Endodermal cell (in vitro differentiated cells): Measurements from ENCODE around the gene NOS1AP. TPM values are rescaled to one million over a fixed set of nuclear protein-coding genes. Genes with fewer than 3 reads are reported as not detected.

Source experiments
- DNase-seq: peaks from one replicate; pipeline ENCODE4 v3.0.0-alpha.2; 2017
- H3K27ac ChIP-seq: 2 replicates; pipeline ENCODE4 v1.5.1; 2013; ENCODE audit warnings: mild to moderate bottlenecking, low read depth, low read length, moderate library complexity
- H3K27me3 ChIP-seq: 2 replicates; pipeline ENCODE4 v1.6.1; 2013; ENCODE audit warnings: mild to moderate bottlenecking, low read length, moderate library complexity; ENCODE audit not compliant: insufficient read depth, control insufficient read depth, poor library complexity, severe bottlenecking
- H3K36me3 ChIP-seq: 2 replicates; pipeline ENCODE4 v1.7.0; 2013; ENCODE audit warnings: mild to moderate bottlenecking, low read length, moderate library complexity; ENCODE audit not compliant: control insufficient read depth, insufficient read depth
- H3K4me1 ChIP-seq: one replicate; pipeline ENCODE4 v1.7.0; 2013; ENCODE audit warnings: low read length; ENCODE audit not compliant: control insufficient read depth, insufficient read depth
- H3K4me3 ChIP-seq: 2 replicates; pipeline ENCODE4 v1.5.1; 2013; ENCODE audit warnings: mild to moderate bottlenecking, low read length, moderate library complexity
- H3K9ac ChIP-seq: 2 replicates; pipeline ENCODE4 v1.6.1; 2013; ENCODE audit warnings: mild to moderate bottlenecking, low read length, moderate library complexity; ENCODE audit not compliant: poor library complexity, severe bottlenecking; ENCODE audit errors: extremely low read depth
- H3K9me3 ChIP-seq: 2 replicates; pipeline ENCODE4 v1.6.1; 2013; ENCODE audit warnings: mild to moderate bottlenecking, low read length, moderate library complexity; ENCODE audit not compliant: control insufficient read depth
- H3K27ac Mint-ChIP-seq: 2 replicates; pipeline ENCODE4 v1.8.0; 2020; ENCODE audit warnings: mixed read lengths
- H3K27me3 Mint-ChIP-seq: 2 replicates; pipeline ENCODE4 v1.8.0; 2021; ENCODE audit warnings: mild to moderate bottlenecking, mixed read lengths; ENCODE audit not compliant: insufficient read depth
- H3K36me3 Mint-ChIP-seq: 2 replicates; pipeline ENCODE4 v1.8.0; 2020; ENCODE audit warnings: low read depth, mixed read lengths
- H3K4me1 Mint-ChIP-seq: 2 replicates; pipeline ENCODE4 v1.8.0; 2020; ENCODE audit warnings: mixed read lengths
- H3K4me3 Mint-ChIP-seq: 2 replicates; pipeline ENCODE4 v1.8.0; 2020; ENCODE audit warnings: mild to moderate bottlenecking, moderate library complexity, mixed read lengths
- H3K9me3 Mint-ChIP-seq: 2 replicates; pipeline ENCODE4 v1.8.0; 2020; ENCODE audit warnings: mild to moderate bottlenecking, mixed read lengths
- CTCF ChIP-seq: fragments of 200-600 bp; sonication (generic); conservative IDR thresholded peaks from 2 replicates; pipeline ENCODE4 v1.5.0; 2021; ENCODE audit warnings: antibody characterized with exemption, mild to moderate bottlenecking
- WGBS, 2 experiments: methylation state at CpG; one replicate each; pipeline versions ENCODE4 v1.1.5 to v1.1.7; 2013; ENCODE audit warnings: missing lambda C conversion rate in 2 of 2, mixed read lengths in 1 of 2; ENCODE audit not compliant: insufficient coverage in 1 of 2, insufficient read length in 1 of 2; 5-methylcytosine and 5-hydroxymethylcytosine counted together
- total RNA-seq, 2 donors: library from RNA; stranded (reverse); fragmentation: NEBNext Ultra II Directional in 1 of 2; extraction: Animal tissue kit (Norgen Biotek cat#: 25700) in 1 of 2; gene quantifications; 2 replicates in 1 of 2; 3 replicates in 1 of 2; pipeline ENCODE4 v1.2.1, GENCODE V29; 2021

NOS1AP gene
- total RNA-seq, 2 donors from 2014 or later: 4.8 to 5.9 TPM

DNA sequence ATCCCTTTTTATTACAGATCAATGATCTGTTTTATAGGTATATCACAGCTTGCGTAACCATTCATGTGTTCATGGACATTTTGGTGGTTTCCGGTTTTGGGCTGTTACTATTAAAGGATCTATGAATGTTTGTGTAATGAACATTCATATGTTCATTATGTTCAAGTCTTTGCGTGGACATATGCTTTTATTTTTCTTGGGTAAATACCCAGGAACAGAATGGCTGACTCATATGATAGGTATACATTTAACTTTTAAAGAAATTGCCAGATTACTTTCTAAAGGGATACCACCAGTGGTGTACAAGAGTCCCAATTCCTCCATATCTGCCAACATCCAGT, 233.5 kb downstream of the NOS1AP start:
- peaks cover 4% of the 10 kb centered on the region for H3K36me3 Mint-ChIP-seq
- no peaks in the 10 kb centered on the region for H3K36me3 ChIP-seq
- no peak overlapping the region for H3K4me3 ChIP-seq
- no peak overlapping the region for H3K27ac Mint-ChIP-seq
- no peaks in the 10 kb centered on the region for H3K27me3 Mint-ChIP-seq
- no peak overlapping the region for H3K4me3 Mint-ChIP-seq
- WGBS, 2 experiments: 99% methylated on average over 3 of the region's 3 CpGs; no CpG with 5 or more reads in 1 of the 2 experiments
- H3K4me1 Mint-ChIP-seq: peaks cover 21% of the 10 kb centered on the region
- no peak overlapping the region for H3K9ac ChIP-seq
- TF ChIP-seq CTCF: no peak
- H3K27ac ChIP-seq: no peak overlapping the region
- no peaks in the 10 kb centered on the region for H3K27me3 ChIP-seq
- DNase-seq: no peak
- peaks cover under 1% of the 10 kb centered on the region for H3K9me3 Mint-ChIP-seq
- peaks cover 6% of the 10 kb centered on the region for H3K4me1 ChIP-seq
- no peaks in the 10 kb centered on the region for H3K9me3 ChIP-seq

DNA sequence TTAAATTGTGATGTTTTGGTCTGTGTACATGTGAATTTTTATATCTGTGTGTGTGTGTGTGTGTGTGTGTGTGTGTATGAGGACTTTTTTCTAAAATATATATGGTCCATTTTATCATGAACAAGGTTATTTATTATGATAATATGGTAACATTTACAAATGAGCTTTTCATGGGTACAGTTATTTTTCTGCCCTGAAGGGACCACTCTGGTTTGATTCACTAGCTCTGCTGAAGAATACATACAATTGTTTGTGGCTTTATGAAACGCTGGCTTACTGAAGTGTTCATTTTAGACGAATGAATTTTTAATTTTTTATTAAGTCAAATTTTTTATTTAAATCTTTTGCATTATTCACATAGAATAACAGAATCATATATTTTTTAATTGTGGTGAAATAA, 235.2 kb downstream of the NOS1AP start:
- Histone ChIP-seq H3K4me3 (no peak overlapping the region), H3K4me1 (no peaks in the 10 kb centered on the region), H3K27ac (no peak overlapping the region), H3K27me3 (no peaks in the 10 kb centered on the region), H3K9me3 (no peaks in the 10 kb centered on the region), H3K9ac (no peak overlapping the region), H3K36me3 (no peaks in the 10 kb centered on the region)
- H3K36me3 Mint-ChIP-seq: peaks cover 6% of the 10 kb centered on the region
- H3K4me3 Mint-ChIP-seq: no peak overlapping the region
- 67% methylated on average over 1 of the region's 2 CpGs; no CpG with 5 or more reads in 1 of the 2 experiments for WGBS, 2 experiments
- no peak for TF ChIP-seq CTCF
- peaks cover 6% of the 10 kb centered on the region for H3K9me3 Mint-ChIP-seq
- peaks cover 10% of the 10 kb centered on the region for H3K4me1 Mint-ChIP-seq
- no peak overlapping the region for H3K27ac Mint-ChIP-seq
- no peak for DNase-seq
- no peaks in the 10 kb centered on the region for H3K27me3 Mint-ChIP-seq

- no peak overlapping the region for H3K4me3 Mint-ChIP-seq
- no peaks in the 10 kb centered on the region for H3K27me3 Mint-ChIP-seq
- H3K36me3 ChIP-seq: no peaks in the 10 kb centered on the region
- H3K9me3 Mint-ChIP-seq: peaks cover 6% of the 10 kb centered on the region
- H3K27ac ChIP-seq: no peak overlapping the region
- H3K9ac ChIP-seq: no peak overlapping the region
- no peak for DNase-seq
- peaks cover 6% of the 10 kb centered on the region for H3K36me3 Mint-ChIP-seq
- no peak overlapping the region for H3K4me3 ChIP-seq
- H3K4me1 ChIP-seq: no peaks in the 10 kb centered on the region
- H3K27me3 ChIP-seq: no peaks in the 10 kb centered on the region
- no peak for TF ChIP-seq CTCF
- no peaks in the 10 kb centered on the region for H3K9me3 ChIP-seq
- H3K4me1 Mint-ChIP-seq: no peaks in the 10 kb centered on the region
- H3K27ac Mint-ChIP-seq: no peak overlapping the region
- 91 to 100% methylated on average over 1 of the region's 1 CpG for WGBS, 2 experiments
Measured at GRCh38 chr1:162305969-162306368, 236.5 kb downstream of the NOS1AP start.
